GM19099 (cell line): ENCODE results near the gene ILK.

Experiments used
- POLR2A ChIP-seq: IDR thresholded peaks from 3 replicates; pipeline ENCODE4 v1.6.1; 2011; ENCODE audit warnings: low read depth; ENCODE audit not compliant: insufficient read length; ENCODE audit errors: extremely low read depth

Gene ILK

GRCh38 chr11:6609502-6610015 lies 6.0 kb downstream of the ILK start:
- no peak for TF ChIP-seq POLR2A

DNA sequence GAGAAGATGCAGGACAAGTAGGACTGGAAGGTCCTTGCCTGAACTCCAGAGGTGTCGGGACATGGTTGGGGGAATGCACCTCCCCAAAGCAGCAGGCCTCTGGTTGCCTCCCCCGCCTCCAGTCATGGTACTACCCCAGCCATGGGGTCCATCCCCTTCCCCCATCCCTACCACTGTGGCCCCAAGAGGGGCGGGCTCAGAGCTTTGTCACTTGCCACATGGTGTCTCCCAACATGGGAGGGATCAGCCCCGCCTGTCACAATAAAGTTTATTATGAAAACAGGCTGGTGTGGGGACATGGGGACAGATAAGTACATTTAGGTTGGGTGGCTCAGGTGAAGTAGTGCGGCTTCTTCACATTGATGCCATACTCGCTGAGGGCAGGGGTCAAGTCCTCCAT lies 7.0 kb downstream of the ILK start:
- no peak for TF ChIP-seq POLR2A

DNA sequence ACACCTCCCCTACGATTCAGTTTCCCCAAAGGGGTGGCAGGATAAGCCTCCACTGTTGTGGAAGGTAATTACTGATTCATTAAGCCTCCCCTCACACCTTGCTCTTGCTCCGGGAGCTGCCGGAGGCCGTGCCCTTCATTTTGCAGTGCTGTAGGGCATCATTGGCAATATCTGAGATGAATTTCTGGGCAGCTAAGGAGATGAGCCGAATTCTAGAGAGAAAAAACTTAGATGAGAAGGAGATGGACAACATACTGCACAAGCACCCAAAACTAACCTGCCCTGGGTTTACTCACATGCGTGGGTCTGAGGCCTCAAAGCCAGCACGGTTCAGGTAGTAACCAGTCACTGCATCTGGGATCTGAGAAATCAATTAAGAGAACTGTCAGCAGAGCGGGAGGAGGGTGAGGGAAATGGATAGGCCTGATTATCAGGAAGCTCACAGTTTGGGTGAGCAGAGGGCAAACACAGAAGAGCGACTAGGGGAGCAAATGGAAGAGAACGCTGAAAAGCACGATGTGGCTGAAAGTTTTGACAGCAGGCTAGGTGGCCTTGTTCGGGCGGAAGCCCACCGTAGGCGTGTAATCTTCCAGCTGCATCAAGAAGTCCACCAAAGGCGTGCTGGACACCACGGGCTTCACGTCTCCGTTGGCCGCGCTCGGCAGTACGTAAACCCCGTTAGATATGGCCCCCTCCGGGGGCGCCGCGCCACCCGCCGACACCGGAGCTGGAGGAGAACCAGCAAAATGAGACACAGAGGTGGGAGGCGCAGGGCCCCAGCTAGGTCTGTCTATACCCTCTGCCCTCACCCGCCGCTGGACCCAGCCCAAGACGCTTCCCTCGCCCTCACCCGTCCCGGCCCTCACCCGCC lies 7.8 kb downstream of the ILK start:
- TF ChIP-seq POLR2A, result no peak

DNA sequence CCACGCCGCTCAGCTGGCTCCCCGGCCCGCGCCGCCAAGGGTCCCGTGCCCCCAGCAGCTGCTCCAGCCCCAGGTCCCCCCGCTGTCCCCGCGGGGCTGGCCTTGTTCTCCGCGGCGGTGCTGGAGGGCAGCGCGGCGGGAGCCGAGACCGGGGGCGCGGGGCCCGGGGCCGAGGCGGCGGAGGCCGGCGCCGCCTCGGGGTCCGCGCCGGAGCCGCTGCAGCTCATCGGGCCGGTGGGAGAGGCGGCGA lies 8.3 kb downstream of the ILK start:
- TF ChIP-seq POLR2A, result no peak

GRCh38 chr11:6612213-6613041 lies 8.9 kb downstream of the ILK start, which contains the start of gene TAF10:
TSS of gene TAF10 (minus strand) at chr11:6612216. CDS start at chr11:6612189, 27 bp downstream.
- peak; percentile 93 for TF ChIP-seq POLR2A

- TF ChIP-seq POLR2A, result no peak
These were observed 9.9 kb downstream of the ILK start for GRCh38 chr11:6613496-6613895.

- TF ChIP-seq POLR2A, result no peak
These were observed 10.9 kb downstream of the ILK start for GRCh38 chr11:6614446-6614845.

GRCh38 chr11:6615046-6615445 lies 11.5 kb downstream of the ILK start:
- TF ChIP-seq POLR2A, result no peak

DNA sequence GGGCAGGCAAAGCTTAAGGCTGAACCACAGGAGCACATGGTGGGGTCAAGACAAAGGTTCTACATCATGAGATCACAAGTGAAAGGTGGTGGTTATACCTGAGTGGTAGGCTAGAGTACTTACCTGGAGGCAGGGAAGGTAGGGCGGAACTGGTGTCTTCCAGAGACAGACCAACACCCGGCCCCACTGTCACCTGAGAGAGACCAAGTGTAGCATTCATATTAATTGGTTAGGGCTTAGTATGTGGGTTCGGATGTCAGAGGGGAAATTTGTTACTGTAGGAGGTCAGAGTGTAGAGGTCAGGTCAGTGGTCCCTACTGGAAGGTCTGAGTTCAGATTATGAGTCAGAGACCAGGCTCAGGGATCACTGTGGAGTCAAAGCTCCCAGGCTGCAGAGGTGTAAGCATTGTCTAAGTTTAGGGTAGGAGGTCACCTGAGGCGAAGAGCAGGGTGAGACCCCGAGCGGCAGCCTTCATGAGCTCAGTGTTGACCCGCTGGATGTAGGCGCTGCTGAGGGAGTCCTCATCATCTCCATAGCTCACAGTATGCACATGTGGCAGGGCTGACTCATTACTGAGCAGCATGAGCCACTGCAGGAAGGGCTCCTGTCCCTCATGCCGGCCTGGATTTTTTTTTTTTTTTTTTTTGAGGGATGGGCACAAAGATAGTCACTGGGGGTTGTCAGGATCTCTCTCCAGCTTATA lies 12.5 kb downstream of the ILK start:
- no peak for TF ChIP-seq POLR2A

- TF ChIP-seq POLR2A, result no peak
These were observed 13.1 kb downstream of the ILK start for GRCh38 chr11:6616596-6617250.

DNA sequence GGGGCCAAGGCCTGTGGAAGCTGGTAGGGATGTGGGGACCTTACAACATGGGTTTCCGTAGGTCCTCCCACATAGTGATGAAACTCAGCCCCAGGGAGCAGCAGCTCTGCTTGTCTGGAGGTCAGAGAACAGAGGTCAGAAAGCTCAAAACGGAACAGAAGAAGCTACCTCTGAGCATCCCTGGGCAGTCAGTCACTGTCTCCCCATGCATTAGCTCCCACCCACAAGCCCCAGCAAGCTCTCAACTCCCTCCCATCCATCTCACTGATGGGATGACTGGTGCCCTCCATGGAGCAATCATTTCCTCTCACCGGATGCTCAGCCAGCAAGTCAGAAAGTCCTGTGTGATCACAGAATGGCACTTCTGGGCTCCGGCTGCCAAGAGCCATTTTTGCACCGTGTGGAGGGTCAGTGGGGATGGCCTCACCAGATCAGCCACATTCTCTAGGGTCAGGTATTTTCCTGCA lies 13.8 kb downstream of the ILK start:
- no peak for TF ChIP-seq POLR2A

DNA sequence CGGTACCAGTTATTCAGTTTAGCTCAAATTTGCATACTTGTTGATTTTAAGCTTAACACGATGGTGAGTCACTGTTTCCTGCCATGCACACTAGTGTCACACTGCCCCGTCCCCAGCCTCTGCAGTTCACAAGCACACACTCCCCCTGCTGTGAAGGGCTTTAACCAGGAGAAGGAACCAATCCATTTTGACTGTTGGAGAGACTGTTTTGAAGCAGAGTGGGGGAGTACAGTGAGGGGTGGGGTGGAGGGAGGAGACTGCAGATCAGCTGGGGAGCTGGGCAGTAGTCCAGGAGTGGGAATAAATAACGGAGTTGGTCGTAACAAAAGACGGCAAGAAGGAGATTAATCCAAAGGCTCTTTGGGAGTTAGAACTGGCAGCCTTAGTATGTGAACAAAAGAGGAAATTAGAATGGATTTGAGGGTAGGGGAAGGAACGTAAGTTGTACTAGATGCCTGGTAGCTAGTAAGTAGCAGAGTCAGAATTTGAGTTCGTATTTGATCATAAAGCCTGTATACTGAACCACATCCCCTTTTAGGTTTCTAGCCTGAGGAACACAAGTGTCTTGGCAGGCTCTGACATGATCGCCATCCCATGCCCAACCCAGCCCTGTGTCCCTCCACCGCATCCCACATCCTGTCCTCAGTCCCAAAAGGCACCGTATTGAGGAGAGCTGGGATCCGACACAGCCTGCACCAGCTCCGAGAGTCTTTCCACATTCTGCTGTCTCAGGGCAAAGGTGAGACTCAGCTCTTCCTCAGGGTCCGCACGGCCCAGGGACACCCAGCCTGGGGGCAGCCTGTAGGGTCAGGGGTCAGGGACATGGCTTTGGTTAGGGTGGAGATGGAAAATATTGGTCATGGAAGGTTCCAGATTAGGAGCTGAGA lies 14.8 kb downstream of the ILK start:
- TF ChIP-seq POLR2A, result no peak

- peak; percentile 78 for TF ChIP-seq POLR2A
These were observed 15.6 kb downstream of the ILK start, which contains the start of gene TPP1 for GRCh38 chr11:6619004-6619745. TSS of gene TPP1 (minus strand) at chr11:6619422. CDS start at chr11:6619400, 22 bp downstream.
